Mucosa of descending colon (tissue), 3 donors: ENCODE data around the gene SIGLEC5. TPM values are rescaled to one million over a fixed set of nuclear protein-coding genes. Genes with fewer than 3 reads are reported as not detected.
A peak's percentile ranks its signal among the peaks of the same experiment; 100 is the strongest.

Source experiments
- ATAC-seq: fragments of 200-7000 bp; cut with Tn5 transposase; one replicate; pipeline ENCODE4 v1.9.1; 2020; ENCODE audit warnings: mild to moderate bottlenecking, moderate library complexity
- DNase-seq, 3 donors: peaks; one replicate each; pipeline ENCODE4 v3.0.0-alpha.2; 2020
- H3K36me3 ChIP-seq: fragments of 200-600 bp; one replicate; pipeline ENCODE4 v1.8.0; 2021; ENCODE audit warnings: low read depth, mild to moderate bottlenecking
- H3K4me1 ChIP-seq: fragments of 200-600 bp; one replicate; pipeline ENCODE4 v1.8.0; 2021; ENCODE audit warnings: low read depth, mild to moderate bottlenecking
- H3K4me3 ChIP-seq: fragments of 200-600 bp; one replicate; pipeline ENCODE4 v1.8.0; 2021; ENCODE audit warnings: mild to moderate bottlenecking
- H3K9me3 ChIP-seq: fragments of 200-600 bp; one replicate; pipeline ENCODE4 v1.8.0; 2021; ENCODE audit warnings: mild to moderate bottlenecking
- intact Hi-C, 2 donors: fragments of 100-400 bp; cut with DNase I in 1 of 2; cut with micrococcal nuclease in 1 of 2; formaldehyde crosslinking; loops; one replicate each; pipeline versions ENCODE4 v1.11.0 to v1.11.1; 2022; cut with DNase I, micrococcal nuclease
- total RNA-seq, 3 donors: library from RNA; stranded (reverse); fragmentation: NEBNext Ultra II Directional in 2 of 3; extraction: Animal tissue kit (Norgen Biotek cat#: 25700) in 2 of 3; gene quantifications; one replicate each; pipeline versions ENCODE4 v1.2.1 to v1.2.4, GENCODE V29; 2021 to 2023
- TF ChIP-seq, protein P1 (sequence below): fragments of 200-600 bp; IDR thresholded peaks from one replicate; pipeline ENCODE4 v1.8.0; 2022; ENCODE audit warnings: antibody characterized with exemption, mild to moderate bottlenecking
- donor health status: DM: no; HTN: no; CAD: no; lungs with moderate emphysema.
- donor health status: DM: no; HTN: no; CAD: no.
- donor health status: DM: no; HTN: yes; CAD: no.

The SIGLEC5 gene
- total RNA-seq, 3 donors from 2014 or later: 0.32 to 0.84 TPM; not detected in 1

GRCh38 chr19:51626675-51627074, 3.5 kb downstream of the SIGLEC5 start:
- TF ChIP-seq, protein P1, sequence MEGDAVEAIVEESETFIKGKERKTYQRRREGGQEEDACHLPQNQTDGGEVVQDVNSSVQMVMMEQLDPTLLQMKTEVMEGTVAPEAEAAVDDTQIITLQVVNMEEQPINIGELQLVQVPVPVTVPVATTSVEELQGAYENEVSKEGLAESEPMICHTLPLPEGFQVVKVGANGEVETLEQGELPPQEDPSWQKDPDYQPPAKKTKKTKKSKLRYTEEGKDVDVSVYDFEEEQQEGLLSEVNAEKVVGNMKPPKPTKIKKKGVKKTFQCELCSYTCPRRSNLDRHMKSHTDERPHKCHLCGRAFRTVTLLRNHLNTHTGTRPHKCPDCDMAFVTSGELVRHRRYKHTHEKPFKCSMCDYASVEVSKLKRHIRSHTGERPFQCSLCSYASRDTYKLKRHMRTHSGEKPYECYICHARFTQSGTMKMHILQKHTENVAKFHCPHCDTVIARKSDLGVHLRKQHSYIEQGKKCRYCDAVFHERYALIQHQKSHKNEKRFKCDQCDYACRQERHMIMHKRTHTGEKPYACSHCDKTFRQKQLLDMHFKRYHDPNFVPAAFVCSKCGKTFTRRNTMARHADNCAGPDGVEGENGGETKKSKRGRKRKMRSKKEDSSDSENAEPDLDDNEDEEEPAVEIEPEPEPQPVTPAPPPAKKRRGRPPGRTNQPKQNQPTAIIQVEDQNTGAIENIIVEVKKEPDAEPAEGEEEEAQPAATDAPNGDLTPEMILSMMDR: no peak
- no peaks in the 10 kb centered on the region for H3K9me3 ChIP-seq
- intact Hi-C loops: no loop called here
- H3K4me1 ChIP-seq: no peaks in the 10 kb centered on the region
- no peak overlapping the region for H3K4me3 ChIP-seq
- H3K36me3 ChIP-seq: no peaks in the 10 kb centered on the region
- no peak for DNase-seq
- ATAC-seq: no peak

DNA sequence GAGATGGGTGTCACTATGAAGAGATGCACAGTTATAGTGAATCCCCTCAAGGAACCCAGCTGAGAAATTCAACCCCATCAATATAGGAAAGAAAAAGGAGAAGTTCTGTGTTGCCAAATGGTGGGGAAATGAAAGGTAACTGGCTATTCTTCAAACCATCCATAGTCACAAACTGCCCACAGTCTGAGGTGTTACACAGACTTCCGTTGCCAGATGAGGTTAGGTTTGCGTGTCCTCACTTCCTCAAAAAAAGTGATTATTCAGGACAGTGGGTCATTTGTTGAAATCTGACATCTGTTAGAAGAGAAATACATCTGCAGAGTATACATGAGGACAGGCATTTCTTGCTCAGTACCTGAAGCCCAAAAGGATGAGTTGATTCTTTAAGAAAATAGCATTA, 9.0 kb downstream of the SIGLEC5 start:
- intact Hi-C loops: no loop called here
- no peaks in the 10 kb centered on the region for H3K4me1 ChIP-seq
- DNase-seq (no peak), ATAC-seq (peak; percentile 43)
- TF ChIP-seq, protein P1: no peak
- H3K36me3 ChIP-seq: no peaks in the 10 kb centered on the region
- no peaks in the 10 kb centered on the region for H3K9me3 ChIP-seq
- no peak overlapping the region for H3K4me3 ChIP-seq

GRCh38 chr19:51615991-51616390, 14.2 kb downstream of the SIGLEC5 start:
- DNase-seq: no peak
- no peaks in the 10 kb centered on the region for H3K4me1 ChIP-seq
- no peaks in the 10 kb centered on the region for H3K36me3 ChIP-seq
- intact Hi-C loops: no loop called here
- no peak for ATAC-seq
- H3K9me3 ChIP-seq: no peaks in the 10 kb centered on the region
- TF ChIP-seq, protein P1: no peak
- H3K4me3 ChIP-seq: no peak overlapping the region

DNA sequence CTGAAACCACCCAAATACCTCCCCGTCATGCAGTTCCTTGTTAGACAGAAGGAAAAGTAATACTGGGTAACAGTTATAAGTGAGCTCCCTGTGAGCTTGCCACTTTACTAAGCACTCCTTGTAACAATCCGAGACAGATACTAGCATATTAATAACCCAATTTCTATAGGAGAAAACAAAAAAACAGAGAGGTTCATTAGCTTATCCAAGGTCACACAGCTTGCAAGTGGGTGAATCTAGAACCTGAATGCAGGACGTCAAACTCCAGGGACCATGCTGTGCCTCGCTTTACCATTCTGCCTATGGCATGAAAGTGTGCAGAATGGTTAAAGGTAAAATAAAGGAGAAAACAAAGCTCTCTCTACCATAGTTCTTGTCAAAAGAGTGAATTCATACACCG, 15.4 kb downstream of the SIGLEC5 start:
- H3K4me3 ChIP-seq: no peak overlapping the region
- no peaks in the 10 kb centered on the region for H3K4me1 ChIP-seq
- no peaks in the 10 kb centered on the region for H3K36me3 ChIP-seq
- TF ChIP-seq, protein P1: no peak
- intact Hi-C loops: no loop called here
- no peak for ATAC-seq
- no peak for DNase-seq
- H3K9me3 ChIP-seq: no peaks in the 10 kb centered on the region

DNA sequence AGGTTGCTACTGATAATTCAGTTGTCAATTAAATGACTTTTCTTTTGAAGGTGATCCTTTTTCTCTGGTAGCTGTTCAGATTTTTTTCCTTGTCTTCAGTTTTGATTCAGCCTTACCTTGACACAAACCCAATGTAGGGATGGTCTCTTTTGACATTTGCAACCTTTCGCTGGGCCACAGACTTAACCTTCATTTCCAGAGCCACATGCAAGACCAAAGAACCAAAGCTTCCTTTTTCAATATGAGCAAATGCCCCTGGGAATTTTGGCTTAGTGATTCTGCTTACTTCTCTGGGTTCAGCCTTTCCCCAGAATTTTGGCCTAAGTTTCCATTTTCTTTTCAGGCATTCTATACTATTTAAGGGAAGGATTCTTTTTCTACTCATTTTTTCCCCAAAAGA, 19.6 kb downstream of the SIGLEC5 start:
- no peak overlapping the region for H3K4me3 ChIP-seq
- intact Hi-C loops: no loop called here
- no peak for ATAC-seq
- no peaks in the 10 kb centered on the region for H3K9me3 ChIP-seq
- H3K36me3 ChIP-seq: no peaks in the 10 kb centered on the region
- DNase-seq: no peak
- TF ChIP-seq, protein P1: no peak
- no peaks in the 10 kb centered on the region for H3K4me1 ChIP-seq

GRCh38 chr19:51607920-51608562, 22.2 kb downstream of the SIGLEC5 start:
- H3K4me1 ChIP-seq: no peaks in the 10 kb centered on the region
- DNase-seq (peak; percentile 78 to 92 (median 86)), ATAC-seq (peak; percentile 90)
- no peaks in the 10 kb centered on the region for H3K36me3 ChIP-seq
- TF ChIP-seq, protein P1: peak; percentile 13
- H3K9me3 ChIP-seq: no peaks in the 10 kb centered on the region
- intact Hi-C loops: no loop called here
- no peak overlapping the region for H3K4me3 ChIP-seq
